Heart left ventricle (tissue), 13 donors: ENCODE data around the gene TNS3.

Source experiments
- CTCF ChIP-seq, 12 donors: fragments of 200-600 bp; sonication (generic) in 4 of 12; IDR thresholded peaks; one replicate each; pipeline versions ENCODE4 v1.5.0 to v1.8.0; 2018 to 2022; ENCODE audit warnings: antibody characterized with exemption in 12 of 12, mild to moderate bottlenecking in 5 of 12
- POLR2A ChIP-seq, 2 donors: fragments of 450-650 bp; IDR thresholded peaks; one replicate each; pipeline ENCODE4 v1.6.1; 2017; ENCODE audit warnings: antibody characterized with exemption in 2 of 2, mild to moderate bottlenecking in 2 of 2, moderate library complexity in 2 of 2
- donor health status: ischemic (EF 13 %, LVEDD 7.1; RV severe dilation, severe dysfunction).
- donor health status: DM: no; HTN: yes; CAD: no.
- donor health status: DM: no; HTN: no; CAD: no.
- donor health status: ischemic (EF 25% LVEDD 6.9; RV normal size, moderate dysfunction).
- donor health status: ischemic (EF 25% LVEDD 5.7; RV mildly dilated, moderate dysfunction).
- donor health status: ischemic (EF 35%, LVEDD 5.7; RV mildly dilated, moderate dysfunction).
- donor health status: nonischemic (EF 11% LVEDD 7.7; RV severe dilation, severe dysfunction).
- donor health status: DM: yes; HTN: yes; CAD: no.
- donor health status: PGD.
- donor health status: ischemic (EF 29% LVEDD 5.4; RV normal size, mild dysfunction).
- donor health status: nonischemic (EF 23%, LVEDD 6.1; RV moderate dilation, normal function).

- TF ChIP-seq CTCF (IDR thresholded peaks at IDR 0.05) (no peak), POLR2A (IDR thresholded peaks at IDR 0.05) (no peak)
Measured at GRCh38 chr7:47277321-47277781, 304.6 kb downstream of the TNS3 start.
